Measurements from ENCODE around the gene CAPN11. TPM values are rescaled to one million over a fixed set of nuclear protein-coding genes. Genes with fewer than 3 reads are reported as not detected.

The CAPN11 gene
- total and polyA plus RNA-seq, 10 of the 15 experiments (the other 5 are each of a cell fraction or from before 2014, with no cell fraction given) = 0.05 to 0.44 (median 0.31) TPM

- 78% methylated on average over 7 of the region's 7 CpGs for WGBS (ENCODE audit: insufficient coverage, insufficient replicate concordance, low lambda C conversion rate, missing lambda C conversion rate)
- no peak overlapping the region for H3K4me2 ChIP-seq (ENCODE audit: control insufficient read depth, insufficient read depth)
- H3K4me3 ChIP-seq = no peak overlapping the region
- no peak for TF ChIP-seq PBX3 (IDR thresholded peaks at IDR 0.05; ENCODE audit: insufficient replicate concordance, low read depth, low read length)
- peak; percentile 60; the same call in 1 of the 2 replicates for TF ChIP-seq ZBTB33 (IDR thresholded peaks at IDR 0.05)
- no peak for TF ChIP-seq NFIC (IDR thresholded peaks at IDR 0.05; ENCODE audit: low read depth, low read length)
- TF ChIP-seq SKIL (IDR thresholded peaks at IDR 0.05; ENCODE audit: low read depth, poor library complexity, severe bottlenecking) = no peak
- no peaks in the 10 kb centered on the region for H3K27me3 ChIP-seq (replicated peaks in 1 of 2; ENCODE audit: control insufficient read depth in 2 of 2, insufficient read depth in 2 of 2, low read length in 1 of 2)
- H3K36me3 ChIP-seq (ENCODE audit: control insufficient read depth in 2 of 2, insufficient read depth in 2 of 2, low read length in 1 of 2) = peaks cover under 1 to 13% of the 10 kb centered on the region in 2 experiments; a peak in 3 of 4 replicates
- DNase-seq (ENCODE audit: low read depth, low spot score) = no peak
- peaks cover 18% of the 10 kb centered on the region for H3K4me1 ChIP-seq (ENCODE audit: control insufficient read depth, insufficient read depth, low read length)
- POLR2A ChIA-PET = interaction anchor here (0.6 to 1.0 kb wide), 3 partner anchors 8 to 698 kb away, joined by 3 read pairs; no protein-coding TSS in a partner anchor
- no peaks in the 10 kb centered on the region for H4K20me1 ChIP-seq (ENCODE audit: control insufficient read depth, insufficient read depth)
- FAIRE-seq = no peak
- SMC1A ChIA-PET (ENCODE audit: uncharacterized antibody, unreplicated experiment) = interaction anchor here (0.8 to 2.3 kb wide), 5 partner anchors 8 to 64 kb away, joined by 3 to 6 read pairs (median 4); no protein-coding TSS in a partner anchor
- intact Hi-C loops (cut with micrococcal nuclease; ENCODE audit: unreplicated experiment) (no loop called here), in situ Hi-C loops (cut with MboI) (no loop called here)
- no peak for ATAC-seq
- peaks cover 31% of the 10 kb centered on the region for H3K79me2 ChIP-seq (ENCODE audit: control insufficient read depth, insufficient read depth, low read length)
- RAD21 ChIA-PET (ENCODE audit: unreplicated experiment) = interaction anchor here (1.0 to 1.7 kb wide), 2 partner anchors 15 to 52 kb away, joined by 3 to 4 read pairs; no protein-coding TSS in a partner anchor
- H3K9ac ChIP-seq (ENCODE audit: control insufficient read depth, insufficient read depth, low read length) = no peak overlapping the region
- no peak overlapping the region for H3K27ac ChIP-seq (ENCODE audit: control insufficient read depth, insufficient read depth)
- no peaks in the 10 kb centered on the region for H3K9me3 ChIP-seq (replicated peaks; ENCODE audit: control insufficient read depth, insufficient read depth, low read length)
- CTCF ChIA-PET = interaction anchor here (0.7 to 6.0 kb wide), 5 partner anchors 10 to 53 kb away, joined by 3 to 39 read pairs (median 4); partner anchors contain the start of gene HSP90AB1
- BruUV-seq (replicated peaks) = no TSS peak
- H2AFZ ChIP-seq (ENCODE audit: control insufficient read depth, low read depth, low read length) = no peak overlapping the region
Measured at GRCh38 chr6:44227148-44227793, 68.7 kb downstream of the CAPN11 start.

Data from GM12878 (cell line).